Neural cell (in vitro differentiated cells): ENCODE data around the gene POU6F2. TPM values are rescaled to one million over a fixed set of nuclear protein-coding genes. Genes with fewer than 3 reads are reported as not detected.

ENCODE experiments used
- H2AFZ ChIP-seq: fragments of 200-600, 300-800 bp; sonication (generic), shearing (Covaris generic); 2 replicates; pipeline ENCODE4 v1.6.0; 2014; ENCODE audit warnings: low read depth, mild to moderate bottlenecking, antibody characterized with exemption, low read length, moderate library complexity
- H3F3A ChIP-seq: fragments of 200-600 bp; shearing (Covaris generic); 2 replicates; pipeline ENCODE4 v1.6.1; 2016; ENCODE audit warnings: mild to moderate bottlenecking, moderate library complexity, mixed read lengths, antibody characterized with exemption, low read length; ENCODE audit not compliant: insufficient read depth, poor library complexity, severe bottlenecking
- H3K27ac ChIP-seq: fragments of 200-600, 300-800 bp; sonication (generic), shearing (Covaris generic); 2 replicates; pipeline ENCODE4 v1.5.1; 2014; ENCODE audit warnings: mild to moderate bottlenecking, low read length, moderate library complexity
- H3K27me3 ChIP-seq: fragments of 300-800, 200-600 bp; sonication (generic), shearing (Covaris generic); 2 replicates; pipeline ENCODE4 v1.6.0; 2014; ENCODE audit warnings: mild to moderate bottlenecking, low read depth, low read length, moderate library complexity; ENCODE audit not compliant: insufficient read depth
- H3K36me3 ChIP-seq: fragments of 300-800, 200-600 bp; sonication (generic), shearing (Covaris generic); 2 replicates; pipeline ENCODE4 v1.5.1; 2014; ENCODE audit warnings: mild to moderate bottlenecking, antibody characterized with exemption, low read length, moderate library complexity; ENCODE audit not compliant: insufficient read depth
- H3K4me2 ChIP-seq: fragments of 300-800, 200-600 bp; sonication (generic), shearing (Covaris generic); 2 replicates; pipeline ENCODE4 v1.6.0; 2014; ENCODE audit warnings: mild to moderate bottlenecking, low read length
- H3K4me3 ChIP-seq: fragments of 300-800, 200-600 bp; sonication (generic), shearing (Covaris generic); 2 replicates; pipeline ENCODE4 v1.5.1; 2014; ENCODE audit warnings: mild to moderate bottlenecking, low read length, moderate library complexity
- H3K79me2 ChIP-seq: fragments of 200-600 bp; shearing (Covaris generic); replicated peaks from 2 replicates; pipeline ENCODE4 v1.6.0; 2014; ENCODE audit warnings: mild to moderate bottlenecking, low read length, moderate library complexity; ENCODE audit not compliant: insufficient read depth
- H3K9ac ChIP-seq: fragments of 300-800, 200-600 bp; sonication (generic), shearing (Covaris generic); 2 replicates; pipeline ENCODE4 v1.6.1; 2016; ENCODE audit warnings: mild to moderate bottlenecking, low read length, mixed read lengths
- H3K9me2 ChIP-seq: fragments of 200-600 bp; shearing (Covaris generic); 2 replicates; pipeline ENCODE4 v1.6.1; 2016; ENCODE audit warnings: mild to moderate bottlenecking, low read length, mixed read lengths; ENCODE audit not compliant: insufficient read depth
- H3K9me3 ChIP-seq: fragments of 200-600, 300-800 bp; sonication (generic), shearing (Covaris generic); 2 replicates; pipeline ENCODE4 v1.6.1; 2016; ENCODE audit warnings: mild to moderate bottlenecking, mixed run types, low read length, moderate library complexity, mixed read lengths
- H4K20me1 ChIP-seq: fragments of 200-600 bp; shearing (Covaris generic); 2 replicates; pipeline ENCODE4 v1.6.1; 2016; ENCODE audit warnings: mild to moderate bottlenecking, mixed run types; ENCODE audit not compliant: insufficient read depth
- EP300 ChIP-seq: fragments of 450-650 bp; conservative IDR thresholded peaks from 2 replicates; pipeline ENCODE4 v1.6.1; 2014; ENCODE audit warnings: antibody characterized with exemption, mild to moderate bottlenecking, moderate library complexity; ENCODE audit not compliant: poor library complexity, severe bottlenecking
- EZH2 ChIP-seq: fragments of 200-600, 300-800 bp; shearing (Covaris generic), sonication (generic); IDR thresholded peaks from 2 replicates; pipeline ENCODE4 v1.6.1; 2014; ENCODE audit warnings: antibody characterized with exemption, low read length, borderline replicate concordance, mild to moderate bottlenecking; ENCODE audit not compliant: insufficient read depth, poor library complexity, severe bottlenecking
- MXI1 ChIP-seq: fragments of 450-650 bp; conservative IDR thresholded peaks from 2 replicates; pipeline ENCODE4 v1.6.1; 2014; ENCODE audit warnings: antibody characterized with exemption, mild to moderate bottlenecking; ENCODE audit not compliant: poor library complexity, severe bottlenecking
- POLR2AphosphoS5 ChIP-seq: IDR thresholded peaks from 2 replicates; pipeline ENCODE4 v1.6.1; 2012
- RAD21 ChIP-seq: fragments of 450-650 bp; conservative IDR thresholded peaks from 2 replicates; pipeline ENCODE4 v1.6.1; 2014; ENCODE audit warnings: antibody characterized with exemption, mild to moderate bottlenecking, moderate library complexity
- SMC3 ChIP-seq: fragments of 450-650 bp; conservative IDR thresholded peaks from 2 replicates; pipeline ENCODE4 v1.6.1; 2014; ENCODE audit warnings: antibody characterized with exemption, mild to moderate bottlenecking, moderate library complexity; ENCODE audit not compliant: poor library complexity
- TAF1 ChIP-seq: IDR thresholded peaks from 2 replicates; pipeline ENCODE4 v1.6.1; 2012; ENCODE audit warnings: low read depth
- polyA plus RNA-seq: library from polyadenylated mRNA; depleted of rRNA; stranded (reverse); fragments of >200 nt; gene quantifications from 2 replicates; pipeline ENCODE4 v1.2.3, GENCODE V29; 2014
- TF ChIP-seq, protein P1 (sequence below): IDR thresholded peaks from 2 replicates; pipeline ENCODE4 v1.6.1; 2012; ENCODE audit warnings: borderline replicate concordance
- TF ChIP-seq, protein P2 (sequence below): fragments of 450-650 bp; IDR thresholded peaks from 2 replicates; pipeline ENCODE4 v1.5.1; 2014; ENCODE audit warnings: antibody characterized with exemption, mild to moderate bottlenecking, moderate library complexity; ENCODE audit not compliant: poor library complexity, severe bottlenecking

Gene POU6F2
- polyA plus RNA-seq, 1 donor from 2014 or later: 2.8 TPM

DNA sequence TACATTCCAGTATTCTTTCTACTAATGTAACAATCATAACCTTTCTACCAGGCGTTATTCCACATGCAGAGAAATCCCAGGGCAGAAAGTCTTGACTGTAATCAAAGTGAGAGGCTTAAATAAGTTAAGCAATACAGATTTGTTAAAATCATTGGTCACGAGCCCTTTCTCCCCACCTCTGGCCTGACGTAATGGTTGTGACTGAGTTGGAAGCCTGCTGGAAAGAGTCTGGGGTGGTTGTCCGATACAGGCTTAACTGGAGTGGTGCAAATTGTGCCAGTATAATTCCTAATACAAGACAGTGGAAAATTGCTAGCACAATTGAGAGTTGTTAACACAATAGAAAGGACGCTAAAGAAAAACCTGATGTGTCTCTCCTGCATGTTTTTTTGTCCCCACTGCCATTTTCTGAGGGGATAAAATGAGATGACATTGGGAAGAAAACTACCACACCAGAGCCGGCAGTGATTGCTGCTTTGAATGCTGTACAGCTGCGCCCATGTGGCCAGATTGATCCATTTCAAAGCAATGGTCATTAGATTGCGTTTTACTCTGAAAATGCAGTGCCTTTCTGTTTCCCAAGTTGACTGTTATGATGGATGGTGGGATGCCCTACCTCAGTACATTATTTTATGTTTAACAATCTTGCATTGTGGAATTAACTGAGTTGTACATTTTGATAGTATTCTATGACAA lies 190.8 kb downstream of the POU6F2 start:
- TF ChIP-seq SMC3: peak; percentile 15
- TF ChIP-seq, protein P1, sequence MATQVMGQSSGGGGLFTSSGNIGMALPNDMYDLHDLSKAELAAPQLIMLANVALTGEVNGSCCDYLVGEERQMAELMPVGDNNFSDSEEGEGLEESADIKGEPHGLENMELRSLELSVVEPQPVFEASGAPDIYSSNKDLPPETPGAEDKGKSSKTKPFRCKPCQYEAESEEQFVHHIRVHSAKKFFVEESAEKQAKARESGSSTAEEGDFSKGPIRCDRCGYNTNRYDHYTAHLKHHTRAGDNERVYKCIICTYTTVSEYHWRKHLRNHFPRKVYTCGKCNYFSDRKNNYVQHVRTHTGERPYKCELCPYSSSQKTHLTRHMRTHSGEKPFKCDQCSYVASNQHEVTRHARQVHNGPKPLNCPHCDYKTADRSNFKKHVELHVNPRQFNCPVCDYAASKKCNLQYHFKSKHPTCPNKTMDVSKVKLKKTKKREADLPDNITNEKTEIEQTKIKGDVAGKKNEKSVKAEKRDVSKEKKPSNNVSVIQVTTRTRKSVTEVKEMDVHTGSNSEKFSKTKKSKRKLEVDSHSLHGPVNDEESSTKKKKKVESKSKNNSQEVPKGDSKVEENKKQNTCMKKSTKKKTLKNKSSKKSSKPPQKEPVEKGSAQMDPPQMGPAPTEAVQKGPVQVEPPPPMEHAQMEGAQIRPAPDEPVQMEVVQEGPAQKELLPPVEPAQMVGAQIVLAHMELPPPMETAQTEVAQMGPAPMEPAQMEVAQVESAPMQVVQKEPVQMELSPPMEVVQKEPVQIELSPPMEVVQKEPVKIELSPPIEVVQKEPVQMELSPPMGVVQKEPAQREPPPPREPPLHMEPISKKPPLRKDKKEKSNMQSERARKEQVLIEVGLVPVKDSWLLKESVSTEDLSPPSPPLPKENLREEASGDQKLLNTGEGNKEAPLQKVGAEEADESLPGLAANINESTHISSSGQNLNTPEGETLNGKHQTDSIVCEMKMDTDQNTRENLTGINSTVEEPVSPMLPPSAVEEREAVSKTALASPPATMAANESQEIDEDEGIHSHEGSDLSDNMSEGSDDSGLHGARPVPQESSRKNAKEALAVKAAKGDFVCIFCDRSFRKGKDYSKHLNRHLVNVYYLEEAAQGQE: no peak
- Histone ChIP-seq H3K27ac (no peak overlapping the region), H3K9me3 (no peaks in the 10 kb centered on the region), H3K4me3 (no peak overlapping the region), H3F3A (no peaks in the 10 kb centered on the region), H3K9me2 (no peaks in the 10 kb centered on the region), H3K9ac (no peak overlapping the region), H3K4me2 (no peak overlapping the region), H2AFZ (no peak overlapping the region), H4K20me1 (no peaks in the 10 kb centered on the region), H3K27me3 (no peaks in the 10 kb centered on the region), H3K79me2 (no peaks in the 10 kb centered on the region), H3K36me3 (no peaks in the 10 kb centered on the region)

DNA sequence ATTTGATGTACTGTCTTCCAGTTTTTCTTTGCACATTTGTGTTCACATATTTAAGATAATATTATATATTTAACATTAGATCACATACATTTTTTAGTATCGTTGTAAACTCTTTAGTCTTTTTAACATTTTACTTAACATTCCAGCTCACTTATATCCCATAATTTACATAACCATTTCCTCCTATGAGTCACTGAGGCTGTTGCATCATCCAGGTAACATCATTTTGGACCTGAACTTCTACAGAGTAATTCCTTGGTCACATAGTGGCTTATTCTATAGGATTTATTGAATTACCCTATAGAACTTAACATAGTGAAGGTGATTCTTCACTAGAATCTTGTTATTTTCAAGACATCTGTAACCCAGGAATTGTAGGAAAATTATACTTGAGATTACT lies 194.4 kb downstream of the POU6F2 start:
- no peaks in the 10 kb centered on the region for H3K79me2 ChIP-seq
- TF ChIP-seq POLR2AphosphoS5 (no peak), MXI1 (no peak), SMC3 (no peak), EZH2 (no peak), RAD21 (no peak), EP300 (no peak), TAF1 (no peak)
- TF ChIP-seq, protein P2, sequence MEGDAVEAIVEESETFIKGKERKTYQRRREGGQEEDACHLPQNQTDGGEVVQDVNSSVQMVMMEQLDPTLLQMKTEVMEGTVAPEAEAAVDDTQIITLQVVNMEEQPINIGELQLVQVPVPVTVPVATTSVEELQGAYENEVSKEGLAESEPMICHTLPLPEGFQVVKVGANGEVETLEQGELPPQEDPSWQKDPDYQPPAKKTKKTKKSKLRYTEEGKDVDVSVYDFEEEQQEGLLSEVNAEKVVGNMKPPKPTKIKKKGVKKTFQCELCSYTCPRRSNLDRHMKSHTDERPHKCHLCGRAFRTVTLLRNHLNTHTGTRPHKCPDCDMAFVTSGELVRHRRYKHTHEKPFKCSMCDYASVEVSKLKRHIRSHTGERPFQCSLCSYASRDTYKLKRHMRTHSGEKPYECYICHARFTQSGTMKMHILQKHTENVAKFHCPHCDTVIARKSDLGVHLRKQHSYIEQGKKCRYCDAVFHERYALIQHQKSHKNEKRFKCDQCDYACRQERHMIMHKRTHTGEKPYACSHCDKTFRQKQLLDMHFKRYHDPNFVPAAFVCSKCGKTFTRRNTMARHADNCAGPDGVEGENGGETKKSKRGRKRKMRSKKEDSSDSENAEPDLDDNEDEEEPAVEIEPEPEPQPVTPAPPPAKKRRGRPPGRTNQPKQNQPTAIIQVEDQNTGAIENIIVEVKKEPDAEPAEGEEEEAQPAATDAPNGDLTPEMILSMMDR: no peak
- TF ChIP-seq, protein P1: no peak
- no peak overlapping the region for H3K27ac ChIP-seq
- no peaks in the 10 kb centered on the region for H3K27me3 ChIP-seq
- no peak overlapping the region for H2AFZ ChIP-seq
- H4K20me1 ChIP-seq: no peaks in the 10 kb centered on the region
- H3K4me3 ChIP-seq: no peak overlapping the region
- no peaks in the 10 kb centered on the region for H3K9me3 ChIP-seq
- no peaks in the 10 kb centered on the region for H3F3A ChIP-seq
- H3K36me3 ChIP-seq: no peaks in the 10 kb centered on the region
- H3K9ac ChIP-seq: no peak overlapping the region
- no peaks in the 10 kb centered on the region for H3K9me2 ChIP-seq
- no peak overlapping the region for H3K4me2 ChIP-seq
